HG03060 (cell line): ENCODE measurements around the gene SNRPD1.
"Not testable (repeated sequence)": the region's sequence is repeated elsewhere in the genome, so short reads cannot be mapped to it uniquely, and the experiment has no call there.

ENCODE experiments used
- ATAC-seq: cut with Tn5 transposase; IDR thresholded peaks from one replicate; pipeline ENCODE4 v1.9.1; 2021; ENCODE audit warnings: low read depth, moderate number of reproducible peaks; ENCODE audit not compliant: unreplicated experiment

Gene SNRPD1

GRCh38 chr18:21612125-21613039 is at the start of gene SNRPD1:
Gene SNRPD1 (plus strand): TSS chr18:21612314. CDS start chr18:21612430, 116 bp downstream.
- ATAC-seq: peak; percentile 86

- ATAC-seq: no peak
These were observed 40.3 kb upstream of the SNRPD1 start for GRCh38 chr18:21571772-21572171.

GRCh38 chr18:21575656-21576055 is 36.5 kb upstream of the SNRPD1 start:
- ATAC-seq: no peak

- ATAC-seq: no peak
These were observed 27.7 kb upstream of the SNRPD1 start for GRCh38 chr18:21584391-21584790.

- not testable (repeated sequence) for ATAC-seq
These were observed 19.8 kb upstream of the SNRPD1 start for GRCh38 chr18:21592361-21592760.

- ATAC-seq: no peak
These were observed 18.4 kb upstream of the SNRPD1 start for GRCh38 chr18:21593540-21594257.

GRCh38 chr18:21597620-21598019 is 14.5 kb upstream of the SNRPD1 start:
- no peak for ATAC-seq

- ATAC-seq: no peak
These were observed 13.2 kb upstream of the SNRPD1 start for GRCh38 chr18:21598726-21599584.

- ATAC-seq: peak; percentile 20
These were observed 12.3 kb upstream of the SNRPD1 start for GRCh38 chr18:21599585-21600525.

- peak; percentile 77 for ATAC-seq
These were observed 11.3 kb upstream of the SNRPD1 start, which contains the start of gene ESCO1 for GRCh38 chr18:21600526-21601410. Gene ESCO1 (minus strand): TSS chr18:21600704. CDS start chr18:21574843, 25,861 bp downstream.

GRCh38 chr18:21602299-21602587 is 9.9 kb upstream of the SNRPD1 start:
- no peak for ATAC-seq

GRCh38 chr18:21604671-21605070 is 7.4 kb upstream of the SNRPD1 start:
- no peak for ATAC-seq

- ATAC-seq: no peak
These were observed 6.9 kb upstream of the SNRPD1 start for GRCh38 chr18:21605213-21605612.

GRCh38 chr18:21611401-21612124 is 551 bp upstream of the SNRPD1 start:
- ATAC-seq: not testable (repeated sequence)

- ATAC-seq: not testable (repeated sequence)
These were observed 9.5 kb downstream of the SNRPD1 start for GRCh38 chr18:21621640-21622039.

- no peak for ATAC-seq
These were observed 17.1 kb downstream of the SNRPD1 start for GRCh38 chr18:21629089-21629832.

- ATAC-seq: no peak
These were observed 20.3 kb downstream of the SNRPD1 start for GRCh38 chr18:21632393-21632792.
